B cell (primary cell): ENCODE data around the gene DAB2IP. TPM values are rescaled to one million over a fixed set of nuclear protein-coding genes. Genes with fewer than 3 reads are reported as not detected.

Source experiments
- ATAC-seq: fragments of 200-7000 bp; cut with Tn5 transposase; one replicate; pipeline ENCODE4 v1.10.0; 2021; ENCODE audit warnings: low read depth, mild to moderate bottlenecking, moderate number of reproducible peaks, moderate library complexity
- CTCF ChIA-PET: fragments of 350-600 bp; sonication (Branson Sonifier 250); formaldehyde crosslinking; loops from one replicate; lab custom pipeline; 2021; ENCODE audit warnings: antibody characterized with exemption, inconsistent platforms; lab: Charles Lee
- POLR2A ChIA-PET: fragments of 350-600 bp; sonication (Branson Sonifier 250); formaldehyde crosslinking; loops from one replicate; lab custom pipeline; 2021; ENCODE audit warnings: antibody characterized with exemption; lab: Charles Lee
- DNase-seq: peaks from one replicate; pipeline ENCODE4 v3.0.0; 2013
- H2AFZ ChIP-seq: 2 replicates; pipeline ENCODE4 v1.6.1; 2012; ENCODE audit warnings: mild to moderate bottlenecking, low read depth, low read length; ENCODE audit not compliant: insufficient read depth, poor library complexity, severe bottlenecking
- H3K27ac ChIP-seq, 2 donors: 1 replicate in 1 of 2; 2 replicates in 1 of 2; pipeline ENCODE4 v1.5.1; 2012 to 2013; ENCODE audit warnings: low read length in 2 of 2, mild to moderate bottlenecking in 2 of 2, moderate library complexity in 1 of 2
- H3K27me3 ChIP-seq, 4 experiments: fragments of 200-600 bp in 1 of 4; sonication (generic) in 1 of 4; replicated peaks in 1 of 4; 1 replicate in 2 of 4; 2 replicates in 2 of 4; pipeline versions ENCODE4 v1.6.1 to v1.7.0; 2013 to 2016; ENCODE audit warnings: low read length in 3 of 4, mild to moderate bottlenecking in 2 of 4, mixed read lengths in 1 of 4, moderate library complexity in 1 of 4; ENCODE audit not compliant: insufficient read depth in 4 of 4, control insufficient read depth in 3 of 4; ENCODE audit errors: control extremely low read depth in 1 of 4
- H3K36me3 ChIP-seq, 2 experiments: replicated peaks in 1 of 2; 1 replicate in 1 of 2; 2 replicates in 1 of 2; pipeline versions ENCODE4 v1.6.1 to v1.7.1; 2013; ENCODE audit warnings: low read length in 1 of 2; ENCODE audit not compliant: insufficient read depth in 2 of 2, control insufficient read depth in 1 of 2; ENCODE audit errors: control extremely low read depth in 1 of 2, extremely low read depth in 1 of 2
- H3K4me1 ChIP-seq, 2 donors: fragments of 200-600 bp in 1 of 2; sonication (generic) in 1 of 2; 1 replicate in 1 of 2; 2 replicates in 1 of 2; pipeline versions ENCODE4 v1.5.1 to v1.6.1; 2013 to 2017; ENCODE audit warnings: low read length in 2 of 2; ENCODE audit not compliant: control insufficient read depth in 2 of 2, insufficient read depth in 2 of 2
- H3K4me2 ChIP-seq: replicated peaks from 2 replicates; pipeline ENCODE3; 2012; ENCODE audit warnings: mild to moderate bottlenecking, low read depth, low read length; ENCODE audit not compliant: poor library complexity, severe bottlenecking
- H3K4me3 ChIP-seq, 5 experiments: fragments of 200-600 bp in 1 of 5; sonication (generic) in 1 of 5; 1 replicate in 3 of 5; 2 replicates in 2 of 5; pipeline versions ENCODE4 v1.5.1 to v1.7.0; 2011 to 2016; ENCODE audit warnings: low read length in 4 of 5, mild to moderate bottlenecking in 4 of 5, low read depth in 2 of 5, control low read depth in 1 of 5, moderate library complexity in 1 of 5; ENCODE audit not compliant: insufficient read depth in 1 of 5; ENCODE audit errors: control extremely low read depth in 1 of 5, extremely low read depth in 1 of 5
- H3K79me2 ChIP-seq: fragments of 200-600 bp; sonication (generic); one replicate; pipeline ENCODE4 v1.6.0; 2016; ENCODE audit warnings: low read length; ENCODE audit not compliant: control insufficient read depth, insufficient read depth
- H3K9ac ChIP-seq: fragments of 200-600 bp; sonication (generic); 2 replicates; pipeline ENCODE4 v1.6.1; 2017; ENCODE audit warnings: mild to moderate bottlenecking, low read length, moderate library complexity
- H3K9me3 ChIP-seq, 3 donors: one replicate each; pipeline versions ENCODE4 v1.6.1 to v1.7.1; 2013; ENCODE audit warnings: low read length in 2 of 3; ENCODE audit not compliant: control insufficient read depth in 2 of 3, insufficient read depth in 1 of 3; ENCODE audit errors: control extremely low read depth in 1 of 3
- H4K20me1 ChIP-seq: 2 replicates; pipeline ENCODE4 v1.6.0; 2012; ENCODE audit warnings: mild to moderate bottlenecking, low read length; ENCODE audit not compliant: insufficient read depth, control insufficient read depth, poor library complexity, severe bottlenecking
- H3K27ac Mint-ChIP-seq: one replicate; pipeline ENCODE4 v1.8.0; 2021; ENCODE audit warnings: mixed read lengths
- H3K27me3 Mint-ChIP-seq: one replicate; pipeline ENCODE4 v1.8.0; 2021; ENCODE audit warnings: mixed read lengths
- H3K4me1 Mint-ChIP-seq: one replicate; pipeline ENCODE4 v1.8.0; 2021; ENCODE audit warnings: mixed read lengths
- H3K4me3 Mint-ChIP-seq: one replicate; pipeline ENCODE4 v1.8.0; 2021; ENCODE audit warnings: mixed read lengths
- H3K9me3 Mint-ChIP-seq: one replicate; pipeline ENCODE4 v1.8.0; 2022; ENCODE audit warnings: mixed read lengths; ENCODE audit not compliant: insufficient read depth
- CTCF ChIP-seq: fragments of 200-600 bp; IDR thresholded peaks from one replicate; pipeline ENCODE4 v1.8.0; 2022; ENCODE audit warnings: antibody characterized with exemption, mild to moderate bottlenecking
- EZH2 ChIP-seq: IDR thresholded peaks from 2 replicates; pipeline ENCODE4 v1.6.1; 2012; ENCODE audit warnings: borderline replicate concordance, low read depth, mild to moderate bottlenecking, moderate library complexity, low read length; ENCODE audit not compliant: insufficient read depth, poor library complexity, severe bottlenecking
- WGBS: methylation state at CpG from one replicate; pipeline ENCODE4 v1.1.5; 2013; ENCODE audit warnings: missing lambda C conversion rate; ENCODE audit not compliant: insufficient coverage; 5-methylcytosine and 5-hydroxymethylcytosine counted together
- intact Hi-C: fragments of 100-400 bp; cut with micrococcal nuclease; formaldehyde crosslinking; loops from one replicate; pipeline ENCODE4 v1.10.0; 2022
- polyA plus RNA-seq: library from polyadenylated mRNA; depleted of rRNA; stranded (reverse); fragments of >200 nt; gene quantifications from 2 replicates; pipeline ENCODE4 v1.2.3, GENCODE V29; 2012
- total RNA-seq, 2 donors: library from RNA; stranded (reverse); fragments of 120-200 nt in 1 of 2; gene quantifications; 1 replicate in 1 of 2; 2 replicates in 1 of 2; pipeline versions ENCODE4 v1.2.3 to v1.2.4, GENCODE V29; 2013 to 2022

Gene DAB2IP
- total and polyA plus RNA-seq, 2 donors (not counting 1 experiment from before 2014, with no cell fraction given) = 1.1 to 3.9 TPM

DNA sequence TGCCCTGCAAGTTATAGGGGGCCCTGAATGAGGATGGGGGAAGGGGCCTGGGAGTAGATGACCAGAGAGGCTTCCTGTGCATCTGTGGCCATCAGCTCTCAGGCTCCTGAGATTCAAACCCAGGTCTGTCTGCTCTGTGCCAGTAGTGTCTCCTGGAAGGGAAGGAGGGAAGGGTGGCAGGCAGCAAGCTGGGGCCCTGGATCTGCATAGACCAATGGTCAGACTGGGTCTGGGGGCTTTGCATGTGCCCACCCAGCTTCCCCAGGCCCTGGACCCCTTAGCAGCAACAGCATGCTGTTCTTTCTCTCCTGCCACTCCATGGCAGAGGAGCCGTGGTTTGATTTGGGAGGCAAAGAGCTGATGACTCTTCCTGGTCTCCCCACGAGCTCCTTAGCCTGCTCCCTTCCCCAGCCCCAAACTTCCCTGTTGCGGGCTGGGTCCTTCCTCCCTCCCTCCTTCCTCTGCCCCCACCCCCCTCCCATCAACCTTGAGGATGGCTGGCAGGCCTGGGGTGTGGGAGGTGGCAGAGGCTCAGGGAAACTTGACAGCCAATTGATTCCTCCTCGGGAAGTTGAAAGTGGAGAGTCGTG is 31.6 kb downstream of the DAB2IP start:
- H3K79me2 ChIP-seq = no peaks in the 10 kb centered on the region
- peaks cover 0 to 13% (median 0%) of the 10 kb centered on the region in 4 experiments for H3K27me3 ChIP-seq
- 60% methylated on average over 3 of the region's 5 CpGs for WGBS
- no peak overlapping the region for H3K4me3 Mint-ChIP-seq
- no peak overlapping the region for H3K4me2 ChIP-seq
- no peaks in the 10 kb centered on the region for H4K20me1 ChIP-seq
- H3K27me3 Mint-ChIP-seq = peaks cover 26% of the 10 kb centered on the region
- CTCF ChIA-PET = interaction anchor here (1.1 to 2.2 kb wide), 9 partner anchors 9 to 337 kb away, joined by 3 to 9 read pairs (median 5); no protein-coding TSS in a partner anchor
- no peak overlapping the region for H3K27ac ChIP-seq
- intact Hi-C loops = no loop called here
- H2AFZ ChIP-seq = no peak overlapping the region
- POLR2A ChIA-PET = no interaction called here
- ATAC-seq (no peak), DNase-seq (no peak)
- no peak for TF ChIP-seq EZH2
- TF ChIP-seq CTCF = no peak
- H3K4me1 Mint-ChIP-seq = no peaks in the 10 kb centered on the region
- H3K9me3 ChIP-seq = peaks cover 0 to 6% (median 0%) of the 10 kb centered on the region in 3 donors
- H3K4me1 ChIP-seq = no peaks in the 10 kb centered on the region
- no peaks in the 10 kb centered on the region for H3K9me3 Mint-ChIP-seq
- no peak overlapping the region for H3K9ac ChIP-seq
- H3K27ac Mint-ChIP-seq = no peak overlapping the region
- no peak overlapping the region for H3K4me3 ChIP-seq
- H3K36me3 ChIP-seq = no peaks in the 10 kb centered on the region

DNA sequence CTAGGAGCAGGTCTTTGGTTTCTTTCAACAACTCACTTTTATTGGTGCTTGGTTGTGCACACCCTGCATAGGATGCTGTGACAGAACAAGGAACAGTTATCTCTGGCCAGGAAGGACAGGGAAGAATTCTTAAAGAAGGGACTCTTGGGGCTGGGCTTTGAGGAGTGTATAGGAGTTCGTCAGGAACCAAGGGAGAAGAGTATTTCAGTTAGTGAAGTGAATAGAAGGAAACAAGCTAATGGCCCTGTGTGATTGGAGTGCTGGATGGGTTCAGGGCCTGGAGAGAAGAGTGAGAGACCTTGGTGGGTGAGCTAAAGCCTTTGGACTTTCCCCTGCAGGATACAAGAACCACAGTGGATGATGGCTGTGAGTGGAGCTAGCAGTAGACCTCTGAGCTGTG is 32.2 kb downstream of the DAB2IP start:
- no peak for ATAC-seq
- TF ChIP-seq CTCF (no peak), EZH2 (no peak)
- no peak overlapping the region for H2AFZ ChIP-seq
- no peak overlapping the region for H3K9ac ChIP-seq
- H3K4me3 Mint-ChIP-seq = no peak overlapping the region
- H3K27ac Mint-ChIP-seq = no peak overlapping the region
- no peaks in the 10 kb centered on the region for H3K4me1 Mint-ChIP-seq
- H3K36me3 ChIP-seq = no peaks in the 10 kb centered on the region
- 69% methylated on average over 1 of the region's 1 CpG for WGBS
- no peak overlapping the region for H3K4me2 ChIP-seq
- no peaks in the 10 kb centered on the region for H3K4me1 ChIP-seq
- no peaks in the 10 kb centered on the region for H3K9me3 Mint-ChIP-seq
- POLR2A ChIA-PET = no interaction called here
- intact Hi-C loops = no loop called here
- no peak for DNase-seq
- no peak overlapping the region for H3K4me3 ChIP-seq
- peaks cover 0 to 12% (median 0%) of the 10 kb centered on the region in 4 experiments for H3K27me3 ChIP-seq
- H3K27ac ChIP-seq = no peak overlapping the region
- CTCF ChIA-PET = interaction anchor here (1.1 to 2.2 kb wide), 11 partner anchors 9 to 336 kb away, joined by 3 to 9 read pairs (median 5); no protein-coding TSS in a partner anchor
- peaks cover 30% of the 10 kb centered on the region for H3K27me3 Mint-ChIP-seq
- H3K79me2 ChIP-seq = no peaks in the 10 kb centered on the region
- peaks cover 0 to 2% (median 0%) of the 10 kb centered on the region in 3 donors for H3K9me3 ChIP-seq
- no peaks in the 10 kb centered on the region for H4K20me1 ChIP-seq
